Skin epidermis (tissue), 12 donors: ENCODE measurements around the gene RASEF.
"Not testable (repeated sequence)": the region's sequence is repeated elsewhere in the genome, so short reads cannot be mapped to it uniquely, and the experiment has no call there.

Experiments used
- H3K27ac ChIP-seq, 21 experiments: fragments of 200-600 bp; sonication (generic) in 11 of 21; one replicate each; pipeline ENCODE4 v1.5.0; 2020; ENCODE audit warnings: mild to moderate bottlenecking in 3 of 21, inconsistent platforms in 2 of 21, moderate library complexity in 2 of 21
- H3K4me3 ChIP-seq, 7 experiments: fragments of 200-600 bp; sonication (generic) in 2 of 7; one replicate each; pipeline ENCODE4 v1.5.0; 2020; ENCODE audit warnings: inconsistent platforms in 2 of 7, mild to moderate bottlenecking in 2 of 7, moderate library complexity in 1 of 7

The RASEF gene

GRCh38 chr9:82989929-82990328 is 73.0 kb downstream of the RASEF start:
- Histone ChIP-seq H3K4me3 (no peak overlapping the region), H3K27ac (no peak overlapping the region)

- no peak overlapping the region for H3K27ac ChIP-seq
These were observed 74.5 kb downstream of the RASEF start for GRCh38 chr9:82988488-82988887.

GRCh38 chr9:82987370-82988189 is 75.4 kb downstream of the RASEF start:
- H3K4me3 ChIP-seq = no peak overlapping the region
- H3K27ac ChIP-seq = no peak overlapping the region

More at GRCh38 chr9:82988488-82988887, 74.5 kb downstream of the RASEF start:
- no peak overlapping the region for H3K4me3 ChIP-seq

- Histone ChIP-seq H3K4me3 (no peak overlapping the region), H3K27ac (no peak overlapping the region)
These were observed 81.4 kb downstream of the RASEF start for GRCh38 chr9:82981552-82981951.

DNA sequence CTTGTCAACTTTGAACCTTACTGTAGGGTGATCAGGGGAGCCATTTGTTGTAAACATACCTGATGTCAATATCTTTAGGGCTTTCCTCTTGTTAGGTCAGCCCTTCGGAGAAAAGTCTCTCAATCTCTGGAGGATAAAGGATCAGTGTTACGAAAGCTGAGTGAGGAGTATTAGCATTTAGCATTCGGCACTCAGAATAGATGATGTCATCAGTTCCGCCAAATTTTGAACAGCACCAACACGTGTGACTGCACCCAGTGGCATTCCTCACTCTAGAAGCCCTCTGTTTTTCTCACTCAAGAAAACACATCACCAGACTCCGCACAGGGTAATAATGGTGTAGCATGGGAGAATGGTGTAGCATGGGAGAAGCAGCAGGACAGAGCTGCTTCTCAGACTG is 87.8 kb downstream of the RASEF start:
- H3K4me3 ChIP-seq = no peak overlapping the region
- no peak overlapping the region for H3K27ac ChIP-seq

- Histone ChIP-seq H3K4me3 (no peak overlapping the region), H3K27ac (no peak overlapping the region)
These were observed 90.5 kb downstream of the RASEF start for GRCh38 chr9:82972446-82972845.

GRCh38 chr9:82970359-82970758 is 92.6 kb downstream of the RASEF start:
- H3K4me3 ChIP-seq = no peak overlapping the region
- no peak overlapping the region for H3K27ac ChIP-seq

DNA sequence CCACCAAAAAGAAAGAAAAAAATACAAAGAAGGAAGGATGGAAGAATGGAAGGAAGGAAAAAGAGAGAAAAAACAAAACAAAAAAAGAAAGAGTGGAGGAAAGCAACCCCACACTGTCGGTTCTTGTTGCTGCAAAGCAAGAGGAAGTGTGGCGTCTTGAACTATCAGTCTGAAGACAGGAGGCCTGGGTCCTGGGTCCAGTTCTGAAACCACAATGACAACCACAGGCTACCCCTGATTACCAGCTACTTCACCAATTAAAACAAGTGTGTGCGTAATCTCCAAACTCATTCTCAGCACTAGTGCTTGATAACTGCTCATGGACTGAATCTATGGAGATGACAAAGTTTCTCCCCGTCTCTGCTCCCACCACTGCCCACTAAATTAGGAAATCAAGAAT is 93.7 kb downstream of the RASEF start:
- no peak overlapping the region for H3K4me3 ChIP-seq
- no peak overlapping the region for H3K27ac ChIP-seq

- H3K4me3 ChIP-seq = no peak overlapping the region
- no peak overlapping the region for H3K27ac ChIP-seq
These were observed 94.1 kb downstream of the RASEF start for GRCh38 chr9:82968816-82969215.

GRCh38 chr9:82968388-82968787 is 94.6 kb downstream of the RASEF start:
- no peak overlapping the region for H3K27ac ChIP-seq
- H3K4me3 ChIP-seq = no peak overlapping the region

GRCh38 chr9:82961504-82962125 is 101.3 kb downstream of the RASEF start:
- Histone ChIP-seq H3K4me3 (no peak overlapping the region), H3K27ac (no peak overlapping the region)

DNA sequence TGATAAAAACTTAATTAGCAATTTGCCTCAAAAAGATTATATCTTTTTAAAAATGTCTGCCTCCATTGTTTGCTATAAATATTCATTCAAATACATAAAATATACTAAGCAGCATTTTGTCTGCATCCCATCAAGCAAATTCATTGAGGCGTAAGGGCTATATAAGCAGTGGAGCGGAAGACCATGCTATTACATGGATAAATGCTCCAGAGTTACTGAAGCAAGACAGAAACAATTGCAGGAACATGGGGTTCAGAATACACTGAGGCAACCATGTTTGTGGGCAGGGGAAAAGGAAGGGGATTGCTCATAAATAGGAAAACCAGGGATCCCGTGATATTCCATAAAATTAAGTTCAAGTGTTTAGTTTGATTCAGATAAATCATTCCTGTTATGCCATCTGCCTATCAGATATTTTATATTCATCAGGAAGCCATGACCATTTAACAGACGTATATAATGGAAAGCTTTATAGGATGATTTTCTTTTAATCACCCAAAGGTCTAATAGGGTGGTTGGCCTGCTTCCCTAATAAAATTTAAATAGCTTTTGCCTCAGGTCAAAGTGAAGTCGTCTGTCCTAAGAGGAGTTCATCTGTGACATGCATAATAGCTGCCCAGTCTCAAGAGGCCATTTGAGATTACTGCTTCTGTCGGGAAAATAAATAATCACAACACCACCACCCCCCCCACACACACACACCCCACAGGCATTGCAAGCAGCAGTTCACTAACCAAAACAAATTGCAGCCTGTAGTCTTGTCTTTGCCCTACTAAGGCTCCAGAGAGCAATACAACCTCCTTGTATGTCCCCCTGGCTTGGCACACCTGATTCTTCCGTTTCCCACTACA is 105.2 kb downstream of the RASEF start:
- H3K4me3 ChIP-seq = no peak overlapping the region
- no peak overlapping the region for H3K27ac ChIP-seq

DNA sequence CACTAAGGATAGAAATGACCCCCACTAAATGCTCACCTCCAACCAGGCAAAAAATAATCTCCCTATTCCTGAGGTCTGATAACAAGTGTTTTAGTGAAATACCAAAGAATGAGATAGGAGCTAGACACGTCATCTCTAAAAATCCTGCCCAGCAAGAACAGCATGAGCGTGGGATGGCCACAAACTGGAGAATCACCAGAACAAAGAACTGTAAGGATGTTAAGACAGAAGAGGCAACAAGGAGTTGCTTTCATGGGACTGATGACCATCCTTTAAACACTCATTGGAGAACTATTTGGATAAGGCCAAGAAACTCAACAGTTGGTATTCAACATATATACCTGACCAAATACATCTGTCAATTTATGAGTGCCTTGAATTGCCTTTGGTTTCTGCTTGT is 113.7 kb downstream of the RASEF start:
- Histone ChIP-seq H3K4me3 (no peak overlapping the region), H3K27ac (no peak overlapping the region)

DNA sequence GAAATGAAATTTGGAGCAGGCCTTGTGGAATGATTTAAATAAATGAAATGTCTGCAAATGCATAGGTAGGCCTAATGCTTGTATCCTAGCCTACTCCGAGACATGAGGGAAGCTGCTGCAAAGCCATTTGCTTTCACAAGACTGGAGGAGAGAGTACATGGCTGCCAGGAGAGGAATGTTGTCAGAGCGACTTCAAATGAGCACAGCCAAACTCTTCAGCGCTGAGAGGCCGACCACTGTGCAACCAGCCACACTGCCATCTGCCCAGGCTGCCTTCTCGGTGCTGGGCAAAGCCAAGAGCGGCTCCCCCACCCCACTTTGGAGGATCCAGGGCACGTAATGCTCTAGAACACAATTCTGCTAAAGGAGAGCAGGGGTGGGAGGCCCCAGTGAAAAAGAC is 122.6 kb downstream of the RASEF start:
- H3K4me3 ChIP-seq = no peak overlapping the region
- H3K27ac ChIP-seq = no peak overlapping the region

GRCh38 chr9:82939451-82939850 is 123.5 kb downstream of the RASEF start:
- no peak overlapping the region for H3K27ac ChIP-seq
- no peak overlapping the region for H3K4me3 ChIP-seq

- Histone ChIP-seq H3K4me3 (no peak overlapping the region), H3K27ac (no peak overlapping the region)
These were observed 124.3 kb downstream of the RASEF start for GRCh38 chr9:82938426-82939218.

GRCh38 chr9:82936561-82936960 is 126.4 kb downstream of the RASEF start:
- H3K27ac ChIP-seq, H3K4me3 ChIP-seq: not testable (repeated sequence)

GRCh38 chr9:82934949-82935348 is 128.0 kb downstream of the RASEF start:
- Histone ChIP-seq H3K27ac (no peak overlapping the region), H3K4me3 (no peak overlapping the region)

GRCh38 chr9:82934025-82934424 is 128.9 kb downstream of the RASEF start:
- not testable (repeated sequence) for H3K27ac ChIP-seq, H3K4me3 ChIP-seq

GRCh38 chr9:82930116-82930515 is 132.8 kb downstream of the RASEF start:
- Histone ChIP-seq H3K27ac (no peak overlapping the region), H3K4me3 (no peak overlapping the region)
